Measurements from ENCODE around the gene CDKN3.

Gene CDKN3

DNA sequence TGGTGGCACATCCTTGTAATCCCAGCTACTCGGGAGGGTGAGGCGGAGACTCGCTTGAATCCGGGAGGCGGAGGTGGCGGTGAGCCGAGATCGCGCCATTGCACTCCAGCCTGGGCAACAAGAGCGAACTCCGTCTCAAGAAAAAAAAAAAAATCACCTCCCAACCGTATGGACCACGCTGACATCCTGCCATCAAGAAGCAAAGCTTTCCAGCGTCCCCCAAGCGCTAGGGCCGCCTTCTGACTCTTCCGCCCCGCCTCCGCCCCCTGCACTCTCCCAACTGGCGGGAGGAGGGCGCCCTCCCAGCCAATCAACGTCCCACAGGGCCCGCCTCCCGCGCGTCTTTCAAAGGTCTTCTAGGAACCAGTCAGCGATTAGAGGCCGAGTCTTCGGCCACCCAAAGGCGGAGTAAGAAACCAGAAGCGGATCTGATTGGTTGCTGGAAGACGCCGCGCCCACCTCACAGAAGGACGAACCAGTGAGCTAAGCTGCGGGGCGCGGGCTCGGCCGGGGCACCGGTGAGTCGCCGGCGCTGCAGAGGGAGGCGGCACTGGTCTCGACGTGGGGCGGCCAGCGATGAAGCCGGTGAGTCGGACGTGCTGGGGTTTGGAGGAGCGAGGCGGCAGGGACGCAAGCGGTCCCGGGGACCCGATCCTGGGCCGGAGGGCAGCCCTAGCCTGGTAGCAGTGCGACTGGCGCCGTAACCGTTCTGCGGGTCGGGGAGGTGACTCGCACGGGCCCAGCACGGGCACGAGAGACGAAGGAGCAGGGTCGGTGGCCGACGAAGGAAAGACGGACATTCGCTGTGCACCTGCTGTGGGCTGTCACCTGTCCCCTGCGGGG, at the start of gene CDKN3:
CDKN3 (plus strand) TSS at position 515 of the 843 bp plus-strand sequence; CDS start at position 577, 62 bp downstream.
- Histone ChIP-seq H3K9me3 (no peaks in the 10 kb centered on the region), H3K27me3 (no peaks in the 10 kb centered on the region), H3K4me3 (peak within 1 kb of the TSS; percentile 64 to 70), H3K36me3 (no peaks in the 10 kb centered on the region), H3K27ac (peak within 1 kb of the TSS in 1 of 2 donors; percentile 63), H3K4me1 (peaks cover 5 to 12% (median 8%) of the 10 kb centered on the region in 4 donors)
- peak; percentile 45 to 47 for TF ChIP-seq CTCF (IDR thresholded peaks at IDR 0.05)
- peak; percentile 99 for DNase-seq
- intact Hi-C loops (cut with DNase I; ENCODE audit: low total_unique reads), result loop anchor here (2.0 kb wide), 1 partner anchor 44 kb away; the partner anchor contains the start of gene CNIH1

GRCh38 chr14:54347044-54347443, 49.8 kb upstream of the CDKN3 start:
- intact Hi-C loops (cut with DNase I; ENCODE audit: low total_unique reads), result loop anchor here (10.0 kb wide), 1 partner anchor 812 kb away; no protein-coding TSS in a partner anchor
- TF ChIP-seq CTCF (IDR thresholded peaks at IDR 0.05), result no peak
- no peak overlapping the region for H3K4me3 ChIP-seq
- no peaks in the 10 kb centered on the region for H3K36me3 ChIP-seq
- H3K4me1 ChIP-seq, result peaks cover 0 to 9% (median 0%) of the 10 kb centered on the region in 4 donors
- H3K27me3 ChIP-seq, result no peaks in the 10 kb centered on the region
- no peaks in the 10 kb centered on the region for H3K9me3 ChIP-seq
- no peak overlapping the region for H3K27ac ChIP-seq
- no peak for DNase-seq

GRCh38 chr14:54348001-54348611, 48.7 kb upstream of the CDKN3 start:
- intact Hi-C loops (cut with DNase I; ENCODE audit: low total_unique reads), result loop anchor here (10.0 kb wide), 1 partner anchor 813 kb away; no protein-coding TSS in a partner anchor
- Histone ChIP-seq H3K9me3 (no peaks in the 10 kb centered on the region), H3K4me3 (no peak overlapping the region), H3K27ac (no peak overlapping the region), H3K36me3 (no peaks in the 10 kb centered on the region), H3K27me3 (no peaks in the 10 kb centered on the region), H3K4me1 (peaks cover 0 to 9% (median 0%) of the 10 kb centered on the region in 4 donors)
- no peak for DNase-seq
- TF ChIP-seq CTCF (IDR thresholded peaks at IDR 0.05), result peak; percentile 49 to 66

GRCh38 chr14:54348923-54349620, 47.7 kb upstream of the CDKN3 start:
- Histone ChIP-seq H3K4me3 (peak overlapping the region in 1 of 2 donors; percentile 16), H3K27me3 (no peaks in the 10 kb centered on the region), H3K27ac (no peak overlapping the region), H3K36me3 (no peaks in the 10 kb centered on the region), H3K4me1 (peaks cover 0 to 9% (median 0%) of the 10 kb centered on the region in 4 donors), H3K9me3 (no peaks in the 10 kb centered on the region)
- DNase-seq, result peak in 1 of 2 donors; percentile 47
- intact Hi-C loops (cut with DNase I; ENCODE audit: low total_unique reads), result loop anchor here (10.0 kb wide), 1 partner anchor 814 kb away; no protein-coding TSS in a partner anchor
- TF ChIP-seq CTCF (IDR thresholded peaks at IDR 0.05), result no peak

GRCh38 chr14:54349713-54350112, 47.1 kb upstream of the CDKN3 start:
- Histone ChIP-seq H3K4me3 (peak overlapping the region in 1 of 2 donors; percentile 16), H3K9me3 (no peaks in the 10 kb centered on the region), H3K27me3 (no peaks in the 10 kb centered on the region), H3K27ac (no peak overlapping the region), H3K36me3 (no peaks in the 10 kb centered on the region), H3K4me1 (peaks cover 0 to 9% (median 0%) of the 10 kb centered on the region in 4 donors)
- no peak for TF ChIP-seq CTCF (IDR thresholded peaks at IDR 0.05)
- intact Hi-C loops (cut with DNase I; ENCODE audit: low total_unique reads), result loop anchor here (10.0 kb wide), 1 partner anchor 815 kb away; no protein-coding TSS in a partner anchor
- no peak for DNase-seq
